ENCODE results near the gene PTPRG.

Gene PTPRG

DNA sequence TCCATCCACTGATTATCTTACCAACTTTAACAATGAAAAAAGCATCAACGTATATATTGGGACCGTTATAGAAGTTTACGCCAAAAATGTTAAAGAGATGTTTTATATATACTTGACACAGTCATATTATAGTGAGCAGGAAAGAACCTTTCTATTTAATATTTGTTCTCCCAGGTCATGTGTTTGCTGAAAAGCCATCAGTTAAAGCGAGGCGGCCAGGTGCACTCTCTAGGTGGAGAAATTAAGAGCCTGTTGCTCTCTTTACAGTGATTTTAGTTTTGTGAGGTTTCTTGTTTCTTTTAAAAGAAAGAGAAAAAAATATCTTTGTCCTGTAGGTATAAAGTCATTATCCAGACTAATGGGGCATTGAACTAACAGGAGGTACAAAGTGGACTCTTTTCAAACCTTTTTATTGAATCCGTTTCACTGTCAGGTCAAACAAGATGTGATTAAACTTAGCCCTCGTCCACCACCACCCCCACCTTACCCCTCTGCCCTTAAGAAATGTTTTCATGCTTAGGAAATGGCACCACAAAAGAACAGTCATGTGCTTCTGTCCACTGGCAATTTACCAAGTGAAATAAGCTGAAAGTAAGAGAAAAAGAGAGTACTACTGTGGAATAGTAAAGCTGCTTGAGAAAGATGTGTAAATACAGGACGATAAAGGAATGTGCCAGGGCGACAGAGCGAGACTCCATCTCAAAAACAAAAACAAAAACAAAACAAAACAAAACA is 279.9 kb downstream of the PTPRG start:
- DNase-seq: no peak

DNA sequence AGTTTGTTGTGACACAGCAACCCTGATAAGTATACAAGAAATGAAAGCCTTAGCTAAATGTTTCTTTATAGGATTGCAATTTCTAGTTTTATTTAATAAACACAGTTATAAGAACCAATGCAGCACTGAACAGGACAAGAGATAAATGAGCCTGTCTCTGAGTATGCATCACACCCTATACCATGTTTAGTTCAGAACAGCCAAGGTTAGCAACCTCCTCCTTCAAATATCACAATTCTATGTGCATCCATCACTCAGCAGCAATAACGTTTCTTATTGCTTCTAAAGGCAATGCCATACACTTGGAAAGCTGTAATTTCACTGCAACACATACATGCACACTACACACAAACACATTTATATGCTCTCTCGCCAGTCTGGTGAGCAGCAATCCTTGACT is 280.6 kb downstream of the PTPRG start:
- no peak for DNase-seq

DNA sequence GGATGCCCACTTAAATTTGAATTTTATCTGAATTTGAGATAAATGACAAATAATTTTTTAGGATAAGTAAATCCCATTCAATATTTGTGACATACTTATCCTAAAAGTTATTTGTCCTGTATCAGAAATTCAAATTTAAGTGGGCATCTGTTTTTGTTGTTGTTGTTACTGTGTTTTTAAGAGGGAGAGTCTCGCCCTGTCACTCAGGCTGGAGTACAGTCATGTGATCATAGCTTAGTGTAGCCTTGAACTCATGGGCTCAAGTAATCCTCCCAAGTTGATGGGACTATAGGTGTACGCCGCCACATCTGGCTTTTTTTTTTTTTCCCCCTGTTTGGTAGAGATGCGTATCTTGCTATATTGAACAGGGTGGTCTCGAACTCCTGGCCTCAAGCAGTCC is 283.0 kb downstream of the PTPRG start:
- no peak for DNase-seq

DNA sequence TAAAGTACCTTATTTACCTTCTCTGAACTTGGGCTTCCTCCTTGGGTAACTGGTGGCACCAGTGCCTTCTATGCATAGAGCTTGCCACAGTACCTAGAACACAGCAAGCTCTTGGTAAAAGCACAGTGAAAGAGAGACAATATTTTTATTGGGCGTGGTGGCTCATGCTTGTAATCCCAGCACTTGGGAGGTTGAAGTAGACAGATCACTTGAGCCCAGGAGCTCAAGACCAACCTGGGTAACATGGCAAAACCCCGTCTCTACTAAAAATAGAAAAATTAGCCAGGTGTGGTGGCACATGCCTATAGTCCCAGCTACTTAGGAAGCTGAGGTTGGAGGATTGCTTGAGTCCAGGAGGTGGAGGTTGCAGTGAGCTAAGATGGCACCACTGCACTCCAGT is 285.1 kb downstream of the PTPRG start:
- no peak for DNase-seq

DNA sequence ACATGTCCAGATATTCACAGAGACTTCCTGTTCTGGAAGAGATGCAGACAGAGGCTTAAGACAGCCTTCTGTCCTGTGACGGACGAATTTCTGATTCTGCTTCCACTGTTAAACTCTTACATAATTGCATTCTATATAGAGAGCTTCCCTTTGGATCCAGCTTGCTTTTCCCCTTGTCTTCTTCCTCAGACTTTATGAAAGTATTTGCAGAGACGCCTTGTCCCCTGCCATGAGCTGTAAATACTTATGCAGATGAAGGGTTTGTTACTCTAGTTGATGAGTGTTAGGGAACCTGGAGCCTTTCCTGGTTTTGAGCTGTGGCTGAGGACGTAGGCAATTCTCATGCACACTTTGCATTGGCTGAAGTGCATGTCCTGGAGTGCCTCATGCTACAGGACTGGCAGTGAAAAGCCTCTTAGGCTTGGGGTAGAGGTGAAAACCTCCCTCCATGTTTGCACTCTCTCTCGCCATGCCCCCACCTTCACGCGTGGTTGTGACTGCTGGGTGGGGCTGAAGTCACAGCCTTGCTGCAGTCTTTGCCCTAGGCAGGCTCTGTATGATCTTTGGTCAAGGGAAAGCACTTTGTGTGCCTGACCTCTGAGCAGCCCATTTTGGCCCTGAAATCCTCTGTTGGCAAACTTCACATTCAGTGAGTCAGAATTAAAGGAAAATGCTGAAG is 286.6 kb downstream of the PTPRG start:
- DNase-seq: no peak

DNA sequence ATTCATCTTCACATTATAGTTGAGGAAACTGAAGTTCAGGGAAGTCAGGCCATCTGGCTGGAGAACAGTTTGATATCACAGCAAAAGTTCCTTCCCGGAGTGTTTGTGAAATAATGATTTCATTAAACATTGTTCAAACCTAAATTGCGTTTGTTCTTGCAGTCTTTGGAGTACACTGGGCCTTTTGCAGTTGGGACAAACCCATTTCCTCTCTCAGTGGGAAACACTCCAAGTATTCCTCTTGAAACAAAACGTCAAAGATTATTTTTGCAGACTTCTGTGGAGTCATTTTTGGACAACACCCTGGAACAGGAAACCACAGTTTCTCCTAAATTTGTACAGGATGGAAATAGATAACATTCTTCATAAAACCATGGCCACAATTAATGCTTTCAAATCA is 287.5 kb downstream of the PTPRG start:
- no peak for DNase-seq

DNA sequence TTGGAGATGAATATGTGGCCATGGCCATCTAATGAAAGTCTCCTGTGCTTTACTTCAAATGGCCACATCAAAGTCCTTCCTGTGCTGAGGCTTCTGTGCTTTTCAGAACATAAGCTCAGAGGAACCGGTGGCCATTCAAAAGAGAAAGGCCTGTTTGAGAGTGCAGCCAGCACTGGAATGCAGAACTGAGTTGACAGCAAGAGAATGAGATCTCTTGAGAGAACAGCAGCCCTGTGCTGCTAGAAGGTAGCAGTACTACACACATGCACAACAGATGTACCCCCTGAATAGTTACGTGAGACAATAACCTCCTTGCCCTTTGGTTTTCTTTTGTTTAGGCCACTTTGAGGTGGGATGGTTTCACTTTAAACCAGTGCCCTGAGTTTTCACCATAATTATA is 292.5 kb downstream of the PTPRG start:
- no peak for DNase-seq

DNA sequence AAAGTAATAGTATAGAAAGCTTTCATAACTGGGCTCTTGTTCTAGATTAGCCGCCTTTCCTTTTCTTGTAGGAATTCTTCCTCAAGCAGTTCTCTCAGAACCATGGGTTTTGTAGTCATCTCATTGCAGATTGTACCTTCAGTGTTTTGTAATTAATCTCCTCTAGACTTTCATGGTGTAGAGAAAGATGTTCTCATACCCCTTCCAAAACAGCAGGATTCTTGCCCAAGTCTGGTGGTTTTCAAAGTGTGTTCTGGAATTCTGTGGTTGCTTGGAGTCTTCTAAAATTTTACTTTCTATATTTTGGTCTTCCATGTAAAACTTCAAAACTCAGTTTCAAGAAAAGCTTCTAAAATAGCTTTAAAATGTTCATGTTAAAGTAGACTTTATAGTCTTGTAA is 293.8 kb downstream of the PTPRG start:
- no peak for DNase-seq

DNA sequence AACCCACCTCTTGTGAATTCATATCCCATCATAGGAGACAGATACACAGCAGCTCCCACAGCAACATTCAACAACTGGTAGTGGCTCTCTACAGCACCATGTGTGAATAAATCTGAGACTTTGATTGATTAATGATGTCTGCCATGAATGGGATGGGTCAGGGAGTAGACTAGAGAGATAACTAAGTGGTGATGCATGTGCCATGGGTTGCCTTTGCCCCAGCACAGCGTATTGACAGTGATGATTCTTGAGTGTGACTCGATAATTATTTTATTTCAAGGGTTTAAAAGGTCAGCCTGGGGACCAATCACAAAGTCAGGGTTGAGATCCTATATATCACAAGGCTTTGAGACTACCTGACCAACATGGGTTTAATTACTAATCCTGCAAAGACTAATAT is 295.9 kb downstream of the PTPRG start:
- DNase-seq: no peak

DNA sequence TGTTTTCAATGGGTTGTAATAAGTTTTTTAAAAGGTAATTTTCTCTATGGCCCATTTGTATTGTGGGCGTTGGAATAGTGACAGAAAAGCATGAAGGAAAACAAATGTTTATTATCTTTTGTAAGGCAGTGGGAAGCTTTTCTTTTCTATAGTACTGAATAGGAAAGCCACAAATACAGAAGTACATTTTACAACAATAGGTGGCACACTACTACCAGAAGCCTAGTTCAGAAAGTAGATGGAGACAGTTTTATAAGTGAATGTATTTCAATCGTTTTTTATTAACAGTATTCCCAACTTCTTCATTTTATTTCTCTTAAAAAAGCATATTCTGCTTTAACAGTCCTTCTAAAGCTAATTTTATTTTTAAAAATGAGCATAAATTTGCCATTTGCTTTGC is 296.7 kb downstream of the PTPRG start:
- no peak for DNase-seq

DNA sequence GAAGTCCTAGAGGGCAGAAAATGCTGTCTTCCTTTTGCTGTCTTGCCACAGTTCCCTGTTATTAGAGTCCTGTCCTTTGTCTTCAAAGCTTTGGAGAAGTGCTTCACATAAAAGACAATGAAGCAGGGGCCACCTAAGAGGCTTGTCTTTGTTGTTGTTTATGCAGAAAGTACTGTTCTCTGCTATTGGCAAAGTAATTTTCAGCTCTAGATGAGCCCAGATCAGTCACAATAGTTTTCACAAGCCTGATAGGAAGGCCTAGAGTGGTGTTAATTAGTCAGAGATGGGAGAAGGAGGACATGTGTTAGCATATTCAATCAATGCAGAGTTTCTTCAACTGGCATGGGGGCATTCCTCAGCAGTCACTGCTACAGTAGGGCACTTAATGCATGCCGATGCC is 300.0 kb downstream of the PTPRG start:
- DNase-seq: no peak

DNA sequence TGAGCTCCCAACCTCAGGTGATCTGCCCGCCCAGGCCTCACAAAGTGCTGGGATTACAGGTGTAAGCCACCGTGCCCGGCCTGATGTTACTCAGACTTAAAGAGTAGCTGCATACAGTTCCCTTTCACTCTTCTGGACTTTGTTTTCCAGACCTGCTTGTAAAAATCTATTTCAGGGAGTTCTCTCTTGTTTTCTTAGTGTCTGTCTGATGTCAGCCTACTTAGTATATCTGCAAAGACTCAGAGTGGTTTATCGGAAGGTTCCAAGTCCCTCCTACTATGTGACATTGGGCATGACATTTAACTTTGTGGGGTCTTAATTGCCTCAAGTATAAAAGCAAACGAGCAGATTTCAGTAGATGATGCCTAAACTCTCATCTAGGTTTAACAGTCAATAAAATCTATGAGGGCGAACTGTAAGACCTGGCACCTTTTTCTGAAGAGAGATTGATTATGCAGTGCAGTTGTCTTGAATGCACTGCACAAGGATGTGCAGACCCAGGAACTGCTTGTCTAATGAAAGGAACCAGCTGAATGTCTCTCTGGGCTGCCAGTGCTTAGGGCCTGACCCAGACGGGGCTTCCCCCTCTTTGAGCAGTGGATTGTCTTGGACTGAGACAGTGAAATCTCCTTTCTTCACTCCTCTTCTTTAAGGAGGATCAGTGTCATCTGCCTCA is 301.4 kb downstream of the PTPRG start:
- no peak for DNase-seq

DNA sequence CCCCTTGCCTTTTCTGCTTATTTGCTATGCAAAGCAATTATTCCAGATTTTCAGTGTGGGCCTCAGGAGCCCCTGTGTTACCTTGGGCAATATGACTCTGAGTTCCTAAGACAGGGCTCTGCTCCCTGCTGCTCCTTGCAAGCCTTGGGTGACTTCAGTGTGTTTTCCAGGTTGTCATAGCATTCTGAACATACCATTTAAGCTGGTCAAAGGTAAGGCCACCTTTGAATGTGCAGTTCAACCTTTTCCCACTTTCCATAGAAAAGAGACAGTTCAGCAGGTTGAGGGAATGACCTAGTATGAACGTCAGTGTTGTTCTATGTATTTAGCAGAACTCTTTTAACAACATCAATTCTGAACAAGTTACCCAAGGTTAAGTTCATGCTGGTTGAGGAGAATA is 302.2 kb downstream of the PTPRG start:
- no peak for DNase-seq

DNA sequence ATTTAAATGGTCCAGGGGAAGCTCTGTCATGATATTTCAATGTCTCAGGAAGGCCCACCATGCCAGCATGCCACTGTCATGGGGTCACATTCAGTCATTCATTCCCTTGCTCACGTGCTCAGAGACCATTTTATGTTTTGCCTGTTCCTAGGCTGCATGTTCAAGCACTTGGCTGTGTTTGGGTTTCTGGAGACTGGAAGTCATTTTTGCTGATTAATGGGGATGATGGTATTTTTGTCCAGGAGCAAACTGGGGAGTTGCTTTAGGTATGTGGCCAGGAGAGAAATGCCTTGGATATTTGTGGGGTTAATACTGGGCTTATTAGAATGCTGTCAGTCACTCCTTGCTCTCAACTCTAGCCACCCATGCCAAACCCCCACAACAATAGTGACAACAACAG is 303.5 kb downstream of the PTPRG start:
- no peak for DNase-seq

DNA sequence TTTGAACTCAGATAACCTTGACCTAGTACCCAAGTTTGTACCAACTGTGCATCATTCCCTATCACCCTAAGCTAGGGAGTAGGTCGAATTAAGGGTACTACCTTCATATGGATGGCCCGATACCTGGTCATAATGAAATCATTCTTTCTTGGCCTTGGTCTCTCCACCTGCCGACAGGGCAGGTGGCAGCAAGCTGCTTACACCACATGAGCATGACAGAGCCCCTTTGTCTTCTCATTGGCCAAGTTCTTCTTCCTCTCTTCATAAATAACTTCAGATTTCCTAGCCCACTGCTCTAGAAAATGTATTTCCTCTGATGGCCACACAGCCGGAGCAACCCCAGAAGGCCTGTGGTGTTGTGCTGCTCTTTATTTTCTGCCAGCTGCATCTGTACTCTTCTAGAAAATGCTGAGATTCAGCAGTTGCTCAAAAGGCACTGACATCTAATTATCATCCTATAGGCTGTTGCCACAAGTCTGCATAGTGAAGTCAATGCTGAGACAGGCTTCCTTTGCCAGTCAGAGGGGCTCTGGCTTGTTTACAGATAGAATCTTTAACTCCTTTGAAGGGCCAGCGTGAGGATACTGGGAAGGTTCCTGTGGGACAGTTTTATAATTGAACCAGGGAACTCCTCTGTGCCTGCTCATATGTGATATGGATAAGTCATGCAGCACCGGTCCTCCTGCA is 304.2 kb downstream of the PTPRG start:
- DNase-seq: no peak

DNA sequence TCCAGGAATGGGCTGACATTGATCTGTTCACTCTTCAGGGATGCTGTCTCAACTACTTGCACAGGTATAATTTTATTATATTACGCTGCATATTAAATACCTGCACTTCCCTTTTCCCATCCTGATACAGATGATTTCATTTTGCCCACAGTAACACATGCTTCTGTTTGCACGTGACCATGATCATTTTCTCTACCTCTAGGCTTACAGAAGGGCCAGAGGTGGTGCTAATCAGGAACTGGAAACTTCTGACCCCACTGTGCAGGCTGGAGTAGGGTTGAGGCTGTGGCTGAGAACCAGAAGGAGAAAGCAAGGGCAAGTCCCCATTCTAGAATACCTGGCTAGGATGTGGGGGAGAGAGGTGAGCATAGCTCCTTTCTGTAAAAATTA is 304.8 kb downstream of the PTPRG start:
- no peak for DNase-seq

DNA sequence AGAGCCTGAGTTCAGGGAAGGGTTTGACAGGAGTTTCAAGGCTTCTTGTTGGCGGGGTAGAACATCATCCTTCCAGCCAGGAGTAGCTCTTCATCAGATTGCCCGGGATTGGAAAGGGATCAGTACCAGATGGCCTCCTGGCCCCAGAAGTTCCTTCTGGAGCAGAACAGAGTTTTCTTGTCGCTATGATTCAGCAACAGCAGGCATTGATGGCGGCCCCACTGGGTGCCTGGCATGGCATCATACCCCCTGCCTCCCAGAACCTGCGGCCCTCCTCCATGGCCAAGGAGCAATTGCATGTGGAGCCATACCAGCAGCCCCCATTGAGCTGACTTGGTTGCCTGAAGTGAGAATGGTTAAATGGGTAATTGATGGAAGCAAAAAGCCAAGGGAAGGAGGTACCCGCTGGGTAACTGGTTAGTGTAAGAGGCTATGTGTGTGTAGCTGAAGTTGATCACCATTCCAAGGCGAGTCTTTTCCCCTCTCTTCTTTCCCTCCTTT is 305.6 kb downstream of the PTPRG start:
- no peak for DNase-seq

DNA sequence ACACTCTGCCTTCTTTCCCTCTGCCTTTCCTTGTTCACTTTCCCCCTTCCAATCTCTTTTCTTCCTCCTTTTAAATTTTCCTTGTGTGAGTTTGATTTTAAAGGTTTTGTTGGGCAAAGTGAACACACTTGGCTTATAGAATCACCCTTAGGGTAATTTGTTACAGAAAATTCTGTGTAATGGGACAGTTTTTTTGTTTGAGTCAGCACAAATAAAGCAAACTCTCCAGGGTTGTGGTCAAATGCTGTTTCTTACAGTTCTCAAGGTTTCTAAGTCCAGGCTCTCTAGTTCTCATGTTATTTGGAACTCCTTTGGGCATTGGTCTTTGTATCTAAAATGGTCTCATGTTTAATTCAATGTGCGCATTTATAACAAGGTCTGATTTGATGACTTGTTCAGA is 307.1 kb downstream of the PTPRG start:
- no peak for DNase-seq

DNA sequence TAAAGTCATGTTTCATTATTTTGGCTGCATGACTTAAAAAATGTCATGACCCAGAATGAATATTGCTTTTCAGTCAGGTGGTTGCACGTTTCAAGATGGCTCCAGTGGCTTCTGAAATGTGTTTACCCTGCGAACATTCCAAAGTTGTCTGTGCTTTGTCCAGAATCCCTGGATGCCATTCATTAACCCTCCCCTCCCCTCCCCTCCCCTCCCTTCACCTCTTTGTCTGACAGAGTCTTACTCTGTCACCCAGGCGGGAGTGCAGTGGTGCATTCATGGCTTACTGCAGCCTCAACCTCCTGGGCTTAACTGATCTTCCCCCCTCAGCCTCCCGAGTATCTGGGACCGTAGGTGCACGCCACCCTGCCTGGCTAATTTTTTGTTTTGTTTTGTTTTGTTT is 308.0 kb downstream of the PTPRG start:
- DNase-seq: no peak

DNA sequence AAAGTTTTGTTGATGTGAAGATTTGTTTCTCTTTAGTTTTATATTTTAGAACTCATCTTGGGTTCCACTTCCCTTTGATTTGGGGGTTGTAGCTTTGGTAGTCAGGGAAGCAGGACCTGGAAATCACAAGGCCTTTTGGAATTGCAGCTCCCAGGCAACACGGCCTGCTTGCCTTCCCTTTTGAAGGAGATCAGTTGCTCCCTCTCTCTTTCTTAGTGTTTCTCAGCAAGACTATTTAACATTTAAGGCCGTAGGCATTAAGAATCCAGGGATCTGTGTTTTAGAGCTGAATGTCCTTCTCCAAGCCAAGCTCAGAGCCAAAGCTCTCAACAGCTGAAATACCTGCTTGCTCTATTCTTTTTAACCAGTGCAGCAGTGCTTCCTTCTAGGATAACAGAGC is 310.3 kb downstream of the PTPRG start:
- no peak for DNase-seq

DNA sequence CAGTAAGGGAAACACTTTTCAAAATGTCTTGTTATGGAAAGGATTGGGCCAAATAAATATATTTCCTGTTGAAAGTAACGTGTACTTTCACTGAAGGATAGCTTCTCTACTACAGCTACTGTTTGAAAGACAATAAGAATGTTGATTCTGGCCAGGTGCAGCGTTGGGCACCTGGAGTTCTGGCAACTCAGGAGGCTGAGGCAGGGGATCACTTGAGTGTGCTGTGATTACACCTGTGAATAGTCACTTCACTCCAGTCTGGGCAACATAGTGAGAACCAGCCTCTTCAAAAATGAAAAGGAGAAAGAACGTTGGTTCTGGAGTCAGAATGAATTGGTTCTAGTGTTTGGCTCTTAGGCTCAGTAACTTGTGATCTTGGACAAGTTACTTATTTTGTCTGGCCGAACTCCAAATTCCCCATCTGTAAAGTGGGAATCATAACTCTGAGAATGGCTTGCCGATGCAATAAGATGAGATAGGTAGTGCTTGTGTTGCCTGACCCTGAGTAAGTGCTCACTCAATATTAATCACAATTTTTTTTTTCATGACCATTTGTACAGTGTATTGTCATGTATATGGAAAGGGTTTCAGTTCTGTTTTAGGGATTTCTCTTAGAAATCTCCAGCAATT is 310.8 kb downstream of the PTPRG start:
- no peak for DNase-seq

DNA sequence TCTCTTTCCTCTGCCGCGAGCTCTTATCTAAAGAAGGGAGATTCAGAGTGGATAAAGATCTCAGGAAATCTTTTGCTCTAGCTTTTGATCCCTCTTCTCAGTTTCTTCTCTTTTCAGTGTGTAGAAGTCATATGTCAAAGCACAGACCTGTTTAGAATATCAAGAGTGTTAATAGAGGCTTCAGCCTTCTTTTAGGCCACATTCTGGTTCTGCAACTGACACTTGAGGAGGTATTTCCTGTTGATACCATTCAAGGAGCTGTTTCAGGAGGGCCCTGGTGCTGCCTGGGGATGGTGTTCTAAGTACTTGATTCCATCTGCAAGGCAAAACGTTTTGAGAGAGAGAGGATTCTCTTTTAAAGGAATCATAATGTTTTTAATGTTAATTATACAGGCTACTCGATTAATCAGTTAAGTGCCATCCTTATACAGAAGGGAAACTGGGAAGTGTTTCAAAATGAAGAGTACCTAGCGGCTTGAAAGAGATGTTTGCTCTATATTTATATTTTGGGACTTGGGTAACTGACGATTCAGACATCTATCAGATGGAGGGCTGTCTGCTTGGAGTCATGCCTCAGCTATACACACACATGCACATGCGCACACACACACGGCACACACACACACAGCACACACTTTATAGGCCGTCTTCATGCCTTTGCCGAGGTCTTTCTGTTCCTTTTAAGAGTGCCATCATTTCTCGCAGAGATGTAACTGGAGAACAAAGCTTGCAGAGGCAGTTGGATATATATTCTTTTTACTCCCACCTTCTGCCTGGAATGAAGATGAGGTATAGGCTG is 313.9 kb downstream of the PTPRG start:
- DNase-seq: no peak

Measured in CD4-positive, alpha-beta T cell treated with Interleukin-17A for 4 hours (primary cell).